Tibial nerve (tissue), 4 donors: Measurements from ENCODE around the gene DHRS12. TPM values are rescaled to one million over a fixed set of nuclear protein-coding genes. Genes with fewer than 3 reads are reported as not detected.

Source experiments
- DNase-seq, 2 donors: peaks; one replicate each; pipeline ENCODE4 v3.0.0-alpha.2; 2019; ENCODE audit warnings: low spot score in 2 of 2
- H3K27ac ChIP-seq, 4 donors: fragments of 200-600 bp; sonication (generic) in 3 of 4; one replicate each; pipeline ENCODE4 v1.5.1; 2017 to 2019; ENCODE audit warnings: mild to moderate bottlenecking in 1 of 4
- H3K27me3 ChIP-seq, 2 donors: fragments of 200-600 bp; sonication (generic) in 1 of 2; one replicate each; pipeline versions ENCODE4 v1.5.1 to v1.6.0; 2017 to 2019
- H3K36me3 ChIP-seq, 3 donors: fragments of 200-600 bp; sonication (generic); one replicate each; pipeline ENCODE4 v1.5.1; 2018 to 2019
- H3K4me1 ChIP-seq, 4 donors: fragments of 200-600 bp; sonication (generic) in 3 of 4; one replicate each; pipeline ENCODE4 v1.5.1; 2017 to 2019
- H3K4me3 ChIP-seq, 4 donors: fragments of 200-600 bp; sonication (generic) in 3 of 4; one replicate each; pipeline ENCODE4 v1.5.1; 2017 to 2019; ENCODE audit warnings: mild to moderate bottlenecking in 1 of 4, moderate library complexity in 1 of 4
- H3K9me3 ChIP-seq, 4 donors: fragments of 200-600 bp; sonication (generic) in 3 of 4; one replicate each; pipeline ENCODE4 v1.5.1; 2017 to 2019
- EP300 ChIP-seq, 2 donors: sonication (generic); formaldehyde crosslinking; IDR thresholded peaks; one replicate each; pipeline ENCODE4 v1.6.1; 2017; ENCODE audit warnings: antibody characterized with exemption in 2 of 2, mild to moderate bottlenecking in 1 of 2
- POLR2A ChIP-seq, 2 donors: fragments of 450-650 bp; IDR thresholded peaks; one replicate each; pipeline ENCODE4 v1.6.1; 2017; ENCODE audit warnings: antibody characterized with exemption in 2 of 2, mild to moderate bottlenecking in 2 of 2, moderate library complexity in 2 of 2
- WGBS, 2 donors: methylation state at CpG; one replicate each; pipeline ENCODE4 v1.1.5; 2018; 5-methylcytosine and 5-hydroxymethylcytosine counted together
- total RNA-seq, 4 donors: library from RNA; depleted of rRNA; stranded (reverse); fragments of >200 nt; gene quantifications; one replicate each; pipeline ENCODE4 v1.1.0, GENCODE V29; 2016
- TF ChIP-seq, protein P1 (sequence below), 5 experiments: fragments of 200-600 bp in 3 of 5; fragments of 450-650 bp in 2 of 5; sonication (generic) in 3 of 5; IDR thresholded peaks; one replicate each; pipeline ENCODE4 v1.5.1; 2016 to 2019; ENCODE audit warnings: antibody characterized with exemption in 5 of 5, mild to moderate bottlenecking in 3 of 5, moderate library complexity in 2 of 5

DHRS12 gene
- total RNA-seq, 4 donors from 2014 or later = 12.3 to 19.5 (median 16.7) TPM

- H3K4me3 ChIP-seq = no peak overlapping the region
- TF ChIP-seq, protein P1, sequence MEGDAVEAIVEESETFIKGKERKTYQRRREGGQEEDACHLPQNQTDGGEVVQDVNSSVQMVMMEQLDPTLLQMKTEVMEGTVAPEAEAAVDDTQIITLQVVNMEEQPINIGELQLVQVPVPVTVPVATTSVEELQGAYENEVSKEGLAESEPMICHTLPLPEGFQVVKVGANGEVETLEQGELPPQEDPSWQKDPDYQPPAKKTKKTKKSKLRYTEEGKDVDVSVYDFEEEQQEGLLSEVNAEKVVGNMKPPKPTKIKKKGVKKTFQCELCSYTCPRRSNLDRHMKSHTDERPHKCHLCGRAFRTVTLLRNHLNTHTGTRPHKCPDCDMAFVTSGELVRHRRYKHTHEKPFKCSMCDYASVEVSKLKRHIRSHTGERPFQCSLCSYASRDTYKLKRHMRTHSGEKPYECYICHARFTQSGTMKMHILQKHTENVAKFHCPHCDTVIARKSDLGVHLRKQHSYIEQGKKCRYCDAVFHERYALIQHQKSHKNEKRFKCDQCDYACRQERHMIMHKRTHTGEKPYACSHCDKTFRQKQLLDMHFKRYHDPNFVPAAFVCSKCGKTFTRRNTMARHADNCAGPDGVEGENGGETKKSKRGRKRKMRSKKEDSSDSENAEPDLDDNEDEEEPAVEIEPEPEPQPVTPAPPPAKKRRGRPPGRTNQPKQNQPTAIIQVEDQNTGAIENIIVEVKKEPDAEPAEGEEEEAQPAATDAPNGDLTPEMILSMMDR (IDR thresholded peaks at IDR 0.05) = no peak
- TF ChIP-seq EP300 (IDR thresholded peaks at IDR 0.05) = no peak
- TF ChIP-seq POLR2A (IDR thresholded peaks at IDR 0.05) = no peak
- no peaks in the 10 kb centered on the region for H3K27me3 ChIP-seq
- no peaks in the 10 kb centered on the region for H3K4me1 ChIP-seq
- H3K27ac ChIP-seq = no peak overlapping the region
- peaks cover 0 to 42% (median 0%) of the 10 kb centered on the region in 3 donors for H3K36me3 ChIP-seq
- peaks cover 0 to 15% (median 0%) of the 10 kb centered on the region in 4 donors for H3K9me3 ChIP-seq
- no peak for DNase-seq
- WGBS, 2 donors = 87 to 92% methylated on average over 9 of the region's 9 CpGs
These were observed 56.2 kb downstream of the DHRS12 start for GRCh38 chr13:51747438-51748434.

GRCh38 chr13:51746802-51747201, 57.2 kb downstream of the DHRS12 start:
- no peak for DNase-seq
- no peak for TF ChIP-seq POLR2A (IDR thresholded peaks at IDR 0.05)
- TF ChIP-seq, protein P1 (IDR thresholded peaks at IDR 0.05) = no peak
- TF ChIP-seq EP300 (IDR thresholded peaks at IDR 0.05) = no peak
- H3K27ac ChIP-seq = no peak overlapping the region

GRCh38 chr13:51745243-51745642, 58.7 kb downstream of the DHRS12 start:
- no peaks in the 10 kb centered on the region for H3K27me3 ChIP-seq
- DNase-seq = no peak
- H3K4me1 ChIP-seq = peaks cover 0 to 16% (median 2%) of the 10 kb centered on the region in 4 donors
- WGBS, 2 donors = 92 to 94% methylated on average over 2 of the region's 2 CpGs
- no peak overlapping the region for H3K27ac ChIP-seq
- H3K4me3 ChIP-seq = no peak overlapping the region
- TF ChIP-seq EP300 (IDR thresholded peaks at IDR 0.05) = no peak
- TF ChIP-seq POLR2A (IDR thresholded peaks at IDR 0.05) = no peak
- TF ChIP-seq, protein P1 (IDR thresholded peaks at IDR 0.05) = no peak
- H3K9me3 ChIP-seq = peaks cover 0 to 15% (median 0%) of the 10 kb centered on the region in 4 donors
- peaks cover 0 to 41% (median 0%) of the 10 kb centered on the region in 3 donors for H3K36me3 ChIP-seq

More at GRCh38 chr13:51746802-51747201, 57.2 kb downstream of the DHRS12 start:
- Histone ChIP-seq H3K27me3 (no peaks in the 10 kb centered on the region), H3K36me3 (peaks cover 0 to 37% (median 0%) of the 10 kb centered on the region in 3 donors), H3K4me1 (peaks cover 0 to 2% (median 0%) of the 10 kb centered on the region in 4 donors), H3K4me3 (no peak overlapping the region), H3K9me3 (peaks cover 0 to 15% (median 0%) of the 10 kb centered on the region in 4 donors)
- WGBS, 2 donors = 95 to 96% methylated on average over 2 of the region's 2 CpGs

DNA sequence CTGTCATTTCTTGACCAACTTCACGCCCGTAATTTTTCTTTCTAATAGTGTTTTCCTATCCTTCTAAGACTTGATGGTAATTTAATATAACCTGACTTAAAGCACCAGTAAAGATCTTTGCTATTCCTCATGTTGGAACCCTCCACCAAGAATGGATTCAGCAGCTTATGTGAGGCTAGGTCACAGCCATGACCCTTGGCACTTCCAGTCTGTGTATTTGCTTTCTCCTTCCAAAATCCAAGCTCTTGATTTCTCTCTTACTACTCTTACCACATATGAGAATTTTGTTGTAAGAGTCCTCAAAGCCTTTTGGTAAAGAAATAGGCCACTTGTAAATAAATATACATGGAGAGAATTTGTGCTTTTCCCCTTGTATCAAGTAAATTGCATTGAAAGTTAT, 61.4 kb downstream of the DHRS12 start:
- TF ChIP-seq POLR2A (IDR thresholded peaks at IDR 0.05) = no peak
- no peak for TF ChIP-seq EP300 (IDR thresholded peaks at IDR 0.05)
- TF ChIP-seq, protein P1 (IDR thresholded peaks at IDR 0.05) = no peak
- Histone ChIP-seq H3K27ac (no peak overlapping the region), H3K36me3 (peaks cover 0 to 40% (median 0%) of the 10 kb centered on the region in 3 donors), H3K4me3 (no peak overlapping the region), H3K4me1 (peaks cover 0 to 32% (median 4%) of the 10 kb centered on the region in 4 donors), H3K9me3 (peaks cover 0 to 4% (median 0%) of the 10 kb centered on the region in 4 donors), H3K27me3 (no peaks in the 10 kb centered on the region)
- DNase-seq = no peak
- 89 to 94% methylated on average over 2 of the region's 2 CpGs for WGBS, 2 donors

- Histone ChIP-seq H3K4me3 (no peak overlapping the region), H3K36me3 (peaks cover 0 to 34% (median 0%) of the 10 kb centered on the region in 3 donors), H3K9me3 (no peaks in the 10 kb centered on the region), H3K27ac (peak overlapping the region in 2 of 4 donors; percentile 68 to 90), H3K27me3 (no peaks in the 10 kb centered on the region), H3K4me1 (peaks cover 0 to 32% (median 4%) of the 10 kb centered on the region in 4 donors)
- no peak for DNase-seq
- TF ChIP-seq EP300 (IDR thresholded peaks at IDR 0.05) (no peak), POLR2A (IDR thresholded peaks at IDR 0.05) (no peak)
- TF ChIP-seq, protein P1 (IDR thresholded peaks at IDR 0.05) = no peak
- 86% methylated on average over 2 of the region's 2 CpGs for WGBS, 2 donors
These were observed 61.9 kb downstream of the DHRS12 start for GRCh38 chr13:51742031-51742430.
